Measurements from ENCODE around the gene DPF3.

Gene DPF3

DNA sequence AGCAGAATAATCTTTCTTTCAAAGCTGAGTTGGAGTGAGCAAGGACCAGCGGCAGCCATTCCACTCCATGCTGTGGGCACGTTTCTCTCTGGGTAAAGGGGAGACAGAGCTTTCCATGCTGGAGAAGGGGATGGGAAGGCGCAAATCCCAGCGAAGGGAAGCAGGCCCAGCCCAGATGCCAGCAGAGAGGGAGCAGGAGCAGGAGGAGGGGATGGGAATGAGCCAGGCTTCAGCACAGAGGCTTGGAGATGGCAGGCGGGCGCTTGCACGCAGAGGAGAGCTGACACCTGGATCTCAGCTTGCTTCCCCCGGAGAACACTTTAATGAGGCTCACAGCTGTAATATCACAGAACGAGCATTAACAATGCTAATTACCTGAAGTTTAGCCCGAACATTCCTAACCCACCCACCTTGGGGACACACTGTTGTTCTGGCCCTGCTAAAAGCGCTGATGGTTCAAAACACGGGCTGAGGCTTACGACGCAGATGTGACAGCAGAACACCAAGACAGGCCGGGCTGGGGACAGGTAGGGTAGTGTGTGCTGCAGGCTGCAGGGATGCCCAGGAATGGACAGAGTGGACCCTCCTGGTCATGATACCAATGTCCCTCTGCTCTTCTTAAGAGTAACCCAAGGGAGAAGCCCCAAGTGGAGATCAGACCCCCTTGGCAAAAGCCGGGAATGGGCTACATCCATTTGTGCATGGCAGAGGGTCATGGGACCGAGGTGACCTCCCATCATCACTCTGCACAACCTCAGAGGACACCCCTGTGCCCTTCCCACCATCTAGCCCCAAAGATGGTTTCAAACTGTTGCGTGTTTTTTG, 288.6 kb downstream of the DPF3 start:
- no peak overlapping the region for H3K9ac ChIP-seq (ENCODE audit: low read length)
- H3K4me3 ChIP-seq (ENCODE audit: low read length), result no peak overlapping the region
- H3K27me3 ChIP-seq (ENCODE audit: control insufficient read depth, insufficient read depth, low read length), result no peaks in the 10 kb centered on the region
- H3K4me1 ChIP-seq (ENCODE audit: control insufficient read depth, low read depth, low read length), result no peaks in the 10 kb centered on the region
- no peaks in the 10 kb centered on the region for H3K36me3 ChIP-seq (ENCODE audit: control insufficient read depth, low read depth, low read length)
- no peaks in the 10 kb centered on the region for H3K9me3 ChIP-seq (ENCODE audit: control insufficient read depth, low read depth, low read length)
- H3K27ac ChIP-seq (ENCODE audit: low read length), result no peak overlapping the region

- Histone ChIP-seq H3K27ac (ENCODE audit: low read length) (no peak overlapping the region), H3K9me3 (ENCODE audit: control insufficient read depth, low read depth, low read length) (no peaks in the 10 kb centered on the region), H3K4me1 (ENCODE audit: control insufficient read depth, low read depth, low read length) (no peaks in the 10 kb centered on the region), H3K9ac (ENCODE audit: low read length) (no peak overlapping the region), H3K36me3 (ENCODE audit: control insufficient read depth, low read depth, low read length) (no peaks in the 10 kb centered on the region), H3K27me3 (ENCODE audit: control insufficient read depth, insufficient read depth, low read length) (no peaks in the 10 kb centered on the region), H3K4me3 (ENCODE audit: low read length) (no peak overlapping the region)
These were observed 289.8 kb downstream of the DPF3 start for GRCh38 chr14:72604133-72604532.

- H3K27ac ChIP-seq (ENCODE audit: low read length), result no peak overlapping the region
- H3K4me1 ChIP-seq (ENCODE audit: control insufficient read depth, low read depth, low read length), result no peaks in the 10 kb centered on the region
- H3K9me3 ChIP-seq (ENCODE audit: control insufficient read depth, low read depth, low read length), result no peaks in the 10 kb centered on the region
- no peak overlapping the region for H3K4me3 ChIP-seq (ENCODE audit: low read length)
- no peak overlapping the region for H3K9ac ChIP-seq (ENCODE audit: low read length)
- no peaks in the 10 kb centered on the region for H3K27me3 ChIP-seq (ENCODE audit: control insufficient read depth, insufficient read depth, low read length)
- H3K36me3 ChIP-seq (ENCODE audit: control insufficient read depth, low read depth, low read length), result no peaks in the 10 kb centered on the region
These were observed 290.3 kb downstream of the DPF3 start for GRCh38 chr14:72603639-72604038.

DNA sequence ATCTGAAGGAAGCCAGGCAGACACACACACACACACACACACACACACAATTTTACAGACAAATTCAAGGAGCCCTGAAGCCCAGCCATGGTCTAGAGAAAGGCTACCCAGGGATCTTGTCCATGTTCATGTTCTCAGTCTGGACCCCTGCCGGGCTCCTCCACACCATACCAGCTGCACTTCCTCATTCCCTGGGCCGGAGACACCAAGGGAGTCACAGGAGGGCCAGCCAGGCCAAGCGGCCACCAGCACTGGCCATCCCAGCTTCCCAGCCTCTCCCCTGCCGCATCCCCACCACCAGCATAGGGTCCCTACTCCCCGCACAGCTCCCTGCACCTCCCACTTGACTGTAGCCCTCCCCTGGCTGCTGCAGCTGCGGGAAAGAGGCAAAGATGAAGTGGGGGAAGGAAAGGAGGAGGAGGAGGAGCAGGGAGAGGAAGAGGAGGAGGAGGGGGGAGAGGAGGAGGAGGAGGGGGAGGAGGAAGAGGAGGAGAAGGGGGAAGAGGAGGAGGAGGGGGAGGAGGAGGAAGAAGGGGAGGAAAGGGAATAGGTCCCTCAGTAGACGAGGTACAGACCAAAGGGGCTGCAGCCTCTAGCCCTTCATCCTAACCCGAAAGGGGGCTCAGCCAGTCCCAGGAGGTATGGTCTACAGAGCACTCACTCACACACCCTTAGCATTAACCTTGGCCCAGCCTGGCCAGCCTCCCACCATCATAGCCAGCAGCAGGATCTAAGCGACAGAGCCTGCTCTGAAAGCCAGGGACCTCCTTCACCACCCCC, 293.2 kb downstream of the DPF3 start:
- no peaks in the 10 kb centered on the region for H3K9me3 ChIP-seq (ENCODE audit: control insufficient read depth, low read depth, low read length)
- H3K9ac ChIP-seq (ENCODE audit: low read length), result no peak overlapping the region
- H3K36me3 ChIP-seq (ENCODE audit: control insufficient read depth, low read depth, low read length), result no peaks in the 10 kb centered on the region
- no peak overlapping the region for H3K4me3 ChIP-seq (ENCODE audit: low read length)
- no peaks in the 10 kb centered on the region for H3K27me3 ChIP-seq (ENCODE audit: control insufficient read depth, insufficient read depth, low read length)
- no peak overlapping the region for H3K27ac ChIP-seq (ENCODE audit: low read length)
- H3K4me1 ChIP-seq (ENCODE audit: control insufficient read depth, low read depth, low read length), result no peaks in the 10 kb centered on the region

GRCh38 chr14:72599579-72600470, 294.1 kb downstream of the DPF3 start:
- Histone ChIP-seq H3K4me3 (ENCODE audit: low read length) (no peak overlapping the region), H3K27ac (ENCODE audit: low read length) (no peak overlapping the region), H3K4me1 (ENCODE audit: control insufficient read depth, low read depth, low read length) (no peaks in the 10 kb centered on the region)

DNA sequence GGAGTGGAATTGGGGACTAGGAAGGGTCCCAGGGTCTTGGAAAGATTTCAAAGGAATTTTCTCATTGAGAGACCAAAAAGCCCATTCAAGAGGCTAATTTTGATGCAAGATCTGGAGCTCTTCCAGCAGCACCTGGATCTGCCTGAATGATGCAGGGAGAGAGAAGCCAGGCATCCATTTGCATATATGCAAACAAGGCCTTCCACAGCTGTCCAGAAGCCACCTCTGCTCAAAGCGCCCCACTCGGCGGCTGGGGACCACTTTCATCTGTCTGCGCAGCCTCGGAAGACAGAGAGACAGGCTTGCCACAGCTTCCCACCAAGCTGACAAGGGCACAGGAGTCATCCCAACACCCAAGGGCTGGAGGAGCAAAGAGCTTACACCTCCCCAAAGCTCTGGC, 295.6 kb downstream of the DPF3 start:
- Histone ChIP-seq H3K9me3 (ENCODE audit: control insufficient read depth, low read depth, low read length) (no peaks in the 10 kb centered on the region), H3K27ac (ENCODE audit: low read length) (no peak overlapping the region), H3K4me1 (ENCODE audit: control insufficient read depth, low read depth, low read length) (no peaks in the 10 kb centered on the region), H3K27me3 (ENCODE audit: control insufficient read depth, insufficient read depth, low read length) (no peaks in the 10 kb centered on the region), H3K36me3 (ENCODE audit: control insufficient read depth, low read depth, low read length) (no peaks in the 10 kb centered on the region), H3K4me3 (ENCODE audit: low read length) (no peak overlapping the region), H3K9ac (ENCODE audit: low read length) (no peak overlapping the region)

More at GRCh38 chr14:72599579-72600470, 294.1 kb downstream of the DPF3 start:
- no peaks in the 10 kb centered on the region for H3K36me3 ChIP-seq (ENCODE audit: control insufficient read depth, low read depth, low read length)
- H3K27me3 ChIP-seq (ENCODE audit: control insufficient read depth, insufficient read depth, low read length), result no peaks in the 10 kb centered on the region
- H3K9ac ChIP-seq (ENCODE audit: low read length), result no peak overlapping the region
- H3K9me3 ChIP-seq (ENCODE audit: control insufficient read depth, low read depth, low read length), result no peaks in the 10 kb centered on the region

DNA sequence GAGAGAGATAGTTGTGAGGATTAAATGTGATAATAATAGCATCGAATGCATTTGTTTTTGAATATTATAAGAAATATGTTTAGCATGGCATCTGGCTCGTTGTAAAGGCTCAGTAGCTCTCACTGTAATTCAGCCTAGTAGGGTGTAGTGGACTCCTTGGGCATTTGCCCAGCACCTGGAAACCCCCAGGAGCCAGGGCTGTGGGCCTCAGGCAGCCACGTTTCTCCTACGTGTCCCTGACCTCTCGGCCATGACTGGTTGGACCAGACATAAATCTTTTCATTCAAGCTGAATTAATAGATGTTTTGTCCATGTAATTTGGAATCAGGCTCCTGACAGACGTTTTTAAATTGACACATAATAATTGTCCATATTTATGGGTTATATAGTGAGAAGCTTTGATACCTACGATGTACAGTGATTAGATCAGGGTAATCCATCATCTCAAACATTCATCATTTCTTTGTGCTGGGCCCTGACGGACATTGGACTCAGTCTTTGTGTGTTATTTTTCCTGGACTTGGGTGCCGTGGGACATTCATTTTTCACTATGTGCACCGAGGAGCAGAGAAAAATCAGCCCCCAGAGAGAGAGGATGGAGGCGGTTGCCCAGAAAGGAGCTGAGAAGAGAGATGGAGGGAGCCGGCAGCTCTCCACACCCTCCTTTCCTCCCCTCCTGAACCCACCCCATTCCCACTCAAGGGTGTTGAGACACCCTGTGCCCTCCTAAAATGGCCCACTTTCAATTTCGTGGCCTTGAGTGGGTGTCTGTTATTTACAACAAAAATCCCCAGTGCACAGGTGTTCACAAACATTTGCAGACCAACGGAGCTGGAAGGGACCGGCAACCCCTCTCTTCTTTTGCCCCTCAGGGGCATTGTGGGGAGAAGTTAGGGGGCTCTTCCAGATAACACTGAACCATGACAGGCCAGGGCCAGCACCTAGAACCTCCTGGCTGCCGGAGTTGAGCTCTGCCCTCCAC, 296.4 kb downstream of the DPF3 start:
- Histone ChIP-seq H3K27ac (ENCODE audit: low read length) (no peak overlapping the region), H3K4me1 (ENCODE audit: control insufficient read depth, low read depth, low read length) (no peaks in the 10 kb centered on the region), H3K4me3 (ENCODE audit: low read length) (no peak overlapping the region), H3K9ac (ENCODE audit: low read length) (no peak overlapping the region), H3K27me3 (ENCODE audit: control insufficient read depth, insufficient read depth, low read length) (no peaks in the 10 kb centered on the region), H3K36me3 (ENCODE audit: control insufficient read depth, low read depth, low read length) (no peaks in the 10 kb centered on the region), H3K9me3 (ENCODE audit: control insufficient read depth, low read depth, low read length) (no peaks in the 10 kb centered on the region)

GRCh38 chr14:72595152-72595862, 298.6 kb downstream of the DPF3 start:
- Histone ChIP-seq H3K36me3 (ENCODE audit: control insufficient read depth, low read depth, low read length) (no peaks in the 10 kb centered on the region), H3K4me3 (ENCODE audit: low read length) (no peak overlapping the region), H3K4me1 (ENCODE audit: control insufficient read depth, low read depth, low read length) (no peaks in the 10 kb centered on the region), H3K9me3 (ENCODE audit: control insufficient read depth, low read depth, low read length) (no peaks in the 10 kb centered on the region), H3K9ac (ENCODE audit: low read length) (no peak overlapping the region), H3K27ac (ENCODE audit: low read length) (no peak overlapping the region), H3K27me3 (ENCODE audit: control insufficient read depth, insufficient read depth, low read length) (no peaks in the 10 kb centered on the region)

- H3K9me3 ChIP-seq (ENCODE audit: control insufficient read depth, low read depth, low read length), result no peaks in the 10 kb centered on the region
- H3K27me3 ChIP-seq (ENCODE audit: control insufficient read depth, insufficient read depth, low read length), result no peaks in the 10 kb centered on the region
- H3K36me3 ChIP-seq (ENCODE audit: control insufficient read depth, low read depth, low read length), result no peaks in the 10 kb centered on the region
- no peak overlapping the region for H3K4me3 ChIP-seq (ENCODE audit: low read length)
- H3K4me1 ChIP-seq (ENCODE audit: control insufficient read depth, low read depth, low read length), result no peaks in the 10 kb centered on the region
- H3K27ac ChIP-seq (ENCODE audit: low read length), result no peak overlapping the region
- H3K9ac ChIP-seq (ENCODE audit: low read length), result no peak overlapping the region
These were observed 299.6 kb downstream of the DPF3 start for GRCh38 chr14:72594099-72594901.

Data from iPS-18a (cell line).